ENCODE data around the gene RPAP3.
A peak's percentile ranks its signal among the peaks of the same experiment; 100 is the strongest.

RPAP3 gene

GRCh38 chr12:47742253-47742825 lies 36.5 kb upstream of the RPAP3 start:
- peak; percentile 83 for DNase-seq

GRCh38 chr12:47741340-47741703 lies 35.5 kb upstream of the RPAP3 start:
- DNase-seq = peak; percentile 62

- no peak for DNase-seq
Observed at GRCh38 chr12:47740606-47741339, 34.9 kb upstream of the RPAP3 start.

- DNase-seq = no peak
Observed at GRCh38 chr12:47739979-47740378, 34.1 kb upstream of the RPAP3 start.

- DNase-seq = no peak
Observed at GRCh38 chr12:47739297-47739696, 33.5 kb upstream of the RPAP3 start.

- DNase-seq = no peak
Observed at GRCh38 chr12:47737936-47738594, 32.2 kb upstream of the RPAP3 start.

- DNase-seq = no peak
Observed at GRCh38 chr12:47736877-47737676, 31.2 kb upstream of the RPAP3 start.

GRCh38 chr12:47736216-47736615 lies 30.4 kb upstream of the RPAP3 start:
- DNase-seq = no peak

GRCh38 chr12:47735649-47736048 lies 29.8 kb upstream of the RPAP3 start:
- no peak for DNase-seq

GRCh38 chr12:47734725-47735480 lies 29.1 kb upstream of the RPAP3 start:
- DNase-seq = no peak

- DNase-seq = no peak
Observed at GRCh38 chr12:47733142-47733541, 27.3 kb upstream of the RPAP3 start.

GRCh38 chr12:47732504-47732903 lies 26.7 kb upstream of the RPAP3 start:
- DNase-seq = no peak

- DNase-seq = no peak
Observed at GRCh38 chr12:47731723-47732122, 25.9 kb upstream of the RPAP3 start.

- DNase-seq = no peak
Observed at GRCh38 chr12:47730341-47730744, 24.5 kb upstream of the RPAP3 start.

- no peak for DNase-seq
Observed at GRCh38 chr12:47729233-47729632, 23.4 kb upstream of the RPAP3 start.

- DNase-seq = no peak
Observed at GRCh38 chr12:47725893-47726292, 20.1 kb upstream of the RPAP3 start.

- DNase-seq = no peak
Observed at GRCh38 chr12:47725091-47725772, 19.4 kb upstream of the RPAP3 start, which contains the start of gene ENDOU. Gene ENDOU (minus strand): TSS chr12:47725490. CDS start chr12:47725413, 77 bp downstream.

- no peak for DNase-seq
Observed at GRCh38 chr12:47722941-47723631, 17.3 kb upstream of the RPAP3 start.

- no peak for DNase-seq
Observed at GRCh38 chr12:47722136-47722834, 16.5 kb upstream of the RPAP3 start.

GRCh38 chr12:47721431-47721973 lies 15.7 kb upstream of the RPAP3 start:
- no peak for DNase-seq
